K562 (cell line): ENCODE measurements around the gene ATXN3. TPM values are rescaled to one million over a fixed set of nuclear protein-coding genes. Genes with fewer than 3 reads are reported as not detected.

Experiments used
- BCOR ChIP-seq: fragments of 450-650 bp; IDR thresholded peaks from 2 replicates; pipeline ENCODE4 v1.6.1; 2016
- JUN ChIP-seq, 2 experiments: sonication (generic) in 1 of 2; formaldehyde crosslinking in 1 of 2; IDR thresholded peaks; 2 replicates each; pipeline versions ENCODE4 v1.6.1 to v1.8.0; 2012 to 2022; ENCODE audit warnings: borderline replicate concordance in 2 of 2, mild to moderate bottlenecking in 2 of 2, improper control_type of control experiment in 1 of 2, low read depth in 1 of 2, low read length in 1 of 2, missing genetic modification reagents in 1 of 2
- KDM1A ChIP-seq, 2 experiments: fragments of 450-650 bp; IDR thresholded peaks; 2 replicates each; pipeline ENCODE4 v1.6.1; 2016; ENCODE audit warnings: mild to moderate bottlenecking in 2 of 2
- POLR2A ChIP-seq: fragments of 450-650 bp; conservative IDR thresholded peaks from 2 replicates; pipeline ENCODE4 v1.6.1; 2016
- RBFOX2 ChIP-seq: fragments of 200-400 bp; formaldehyde crosslinking; IDR thresholded peaks from 2 replicates; pipeline ENCODE4 v1.6.1; 2017; ENCODE audit warnings: low read depth, mild to moderate bottlenecking, low read length, moderate library complexity
- SMARCE1 ChIP-seq: fragments of 450-650 bp; IDR thresholded peaks from 2 replicates; pipeline ENCODE4 v1.7.1; 2016; ENCODE audit warnings: mild to moderate bottlenecking
- ZNF143 ChIP-seq: sonication (generic); formaldehyde crosslinking; IDR thresholded peaks from 2 replicates; pipeline ENCODE4 v1.9.0; 2022; ENCODE audit warnings: mild to moderate bottlenecking, missing genetic modification reagents
- ZNF764 ChIP-seq: fragments of 250-450 bp; sonication (Bioruptor Pico); IDR thresholded peaks from 2 replicates; pipeline ENCODE4 v1.4.0; 2020; ENCODE audit warnings: low read depth, mild to moderate bottlenecking, moderate library complexity
- polyA plus RNA-seq, 8 experiments: library from polyadenylated mRNA; depleted of rRNA in 4 of 8; stranded (reverse) in 5 of 8; unstranded in 3 of 8; fragments of >200 nt; fragmentation: Nextera tagmentation in 2 of 8; fragmentation: Illumina TruSeq in 1 of 8; extraction: Ambion mirVana in 2 of 8; extraction: Trizol in 1 of 8; gene quantifications; 2 replicates each; pipeline versions ENCODE4 v1.2.1 to v1.2.3, GENCODE V29; 2011 to 2014; ENCODE audit warnings: inconsistent platforms in 1 of 8, missing spikeins in 1 of 8
- total RNA-seq, 7 experiments: library from RNA; depleted of rRNA in 6 of 7; stranded (reverse); fragments of >200 nt in 6 of 7; fragmentation: Illumina TruSeq in 2 of 7; extraction: Trizol in 2 of 7; gene quantifications; 2 replicates each; pipeline versions ENCODE4 v1.2.1 to v1.2.3, GENCODE V29; 2011 to 2021; ENCODE audit warnings: low replicate concordance in 1 of 7
- TF ChIP-seq, protein P1 (sequence below), 2 experiments: fragments of 450-650 bp; formaldehyde crosslinking in 1 of 2; IDR thresholded peaks; 2 replicates each; pipeline versions ENCODE4 v1.4.0 to v1.6.1; 2014 to 2020; ENCODE audit warnings: mild to moderate bottlenecking in 2 of 2, borderline replicate concordance in 1 of 2, low read depth in 1 of 2
- TF ChIP-seq, protein P2 (sequence below): fragments of 250-450 bp; sonication (Bioruptor Pico); IDR thresholded peaks from 2 replicates; pipeline ENCODE4 v1.5.0; 2020; ENCODE audit warnings: mild to moderate bottlenecking, borderline replicate concordance
- TF ChIP-seq, protein P3 (sequence below): sonication (generic); formaldehyde crosslinking; IDR thresholded peaks from 2 replicates; pipeline ENCODE4 v1.9.0; 2022; ENCODE audit warnings: mild to moderate bottlenecking, missing genetic modification reagents
- TF ChIP-seq, protein P4 (sequence below): fragments of 200-800 bp; sonication (Bioruptor generic); IDR thresholded peaks from 2 replicates; pipeline ENCODE4 v1.6.1; 2017; ENCODE audit warnings: missing genetic modification characterization, missing compliant biosample characterization
- TF ChIP-seq, protein P5 (sequence below), 2 experiments: fragments of 250-450 bp in 1 of 2; fragments of 450-650 bp in 1 of 2; sonication (Bioruptor Pico) in 1 of 2; IDR thresholded peaks; 2 replicates each; pipeline versions ENCODE4 v1.6.1 to v1.8.0; 2016 to 2021; ENCODE audit warnings: mild to moderate bottlenecking in 2 of 2, moderate library complexity in 2 of 2, missing compliant biosample characterization in 1 of 2, missing genetic modification characterization in 1 of 2

The ATXN3 gene
- total and polyA plus RNA-seq, 9 of the 15 experiments (the other 6 are each of a cell fraction or from before 2014, with no cell fraction given) = 11.3 to 25.0 (median 14.6) TPM

DNA sequence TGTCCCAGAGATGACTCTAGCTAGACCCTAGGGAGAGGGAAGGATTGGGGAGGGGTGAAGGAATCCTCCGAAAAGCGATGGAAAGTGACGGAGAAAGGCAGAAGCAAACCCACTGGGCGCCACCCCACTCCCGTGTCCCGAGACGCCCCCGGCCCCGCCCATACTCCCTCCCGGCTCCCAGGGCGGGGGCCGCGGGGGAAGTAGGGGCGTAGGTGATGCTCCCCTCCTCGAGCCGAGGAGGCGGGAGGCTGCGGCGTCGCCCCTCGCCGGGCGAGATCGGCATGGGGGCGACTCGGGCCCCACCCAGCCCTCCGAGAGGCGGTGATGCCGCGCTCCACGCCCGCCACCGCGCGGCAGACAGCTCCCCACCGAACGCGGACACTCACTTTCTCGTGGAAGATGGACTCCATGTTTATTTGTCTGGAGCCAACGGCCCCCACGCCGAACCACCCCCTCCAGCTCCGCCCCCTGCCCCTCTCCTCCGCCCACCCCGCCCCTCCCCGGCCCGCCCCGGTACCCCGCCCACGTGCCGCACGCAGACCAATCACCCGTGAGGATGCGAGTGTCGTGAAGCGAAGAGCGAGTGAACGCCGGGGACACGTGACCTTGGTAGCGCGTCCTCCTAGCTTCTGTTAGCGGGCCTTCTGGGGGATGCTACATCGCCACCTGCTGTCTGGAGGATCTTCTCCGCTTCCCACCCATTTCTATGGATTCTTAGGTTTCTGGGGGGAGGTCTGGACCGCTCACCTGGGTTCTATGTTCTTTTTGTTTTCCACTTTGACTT, at the start of gene ATXN3 (continued):
- TF ChIP-seq, protein P1, sequence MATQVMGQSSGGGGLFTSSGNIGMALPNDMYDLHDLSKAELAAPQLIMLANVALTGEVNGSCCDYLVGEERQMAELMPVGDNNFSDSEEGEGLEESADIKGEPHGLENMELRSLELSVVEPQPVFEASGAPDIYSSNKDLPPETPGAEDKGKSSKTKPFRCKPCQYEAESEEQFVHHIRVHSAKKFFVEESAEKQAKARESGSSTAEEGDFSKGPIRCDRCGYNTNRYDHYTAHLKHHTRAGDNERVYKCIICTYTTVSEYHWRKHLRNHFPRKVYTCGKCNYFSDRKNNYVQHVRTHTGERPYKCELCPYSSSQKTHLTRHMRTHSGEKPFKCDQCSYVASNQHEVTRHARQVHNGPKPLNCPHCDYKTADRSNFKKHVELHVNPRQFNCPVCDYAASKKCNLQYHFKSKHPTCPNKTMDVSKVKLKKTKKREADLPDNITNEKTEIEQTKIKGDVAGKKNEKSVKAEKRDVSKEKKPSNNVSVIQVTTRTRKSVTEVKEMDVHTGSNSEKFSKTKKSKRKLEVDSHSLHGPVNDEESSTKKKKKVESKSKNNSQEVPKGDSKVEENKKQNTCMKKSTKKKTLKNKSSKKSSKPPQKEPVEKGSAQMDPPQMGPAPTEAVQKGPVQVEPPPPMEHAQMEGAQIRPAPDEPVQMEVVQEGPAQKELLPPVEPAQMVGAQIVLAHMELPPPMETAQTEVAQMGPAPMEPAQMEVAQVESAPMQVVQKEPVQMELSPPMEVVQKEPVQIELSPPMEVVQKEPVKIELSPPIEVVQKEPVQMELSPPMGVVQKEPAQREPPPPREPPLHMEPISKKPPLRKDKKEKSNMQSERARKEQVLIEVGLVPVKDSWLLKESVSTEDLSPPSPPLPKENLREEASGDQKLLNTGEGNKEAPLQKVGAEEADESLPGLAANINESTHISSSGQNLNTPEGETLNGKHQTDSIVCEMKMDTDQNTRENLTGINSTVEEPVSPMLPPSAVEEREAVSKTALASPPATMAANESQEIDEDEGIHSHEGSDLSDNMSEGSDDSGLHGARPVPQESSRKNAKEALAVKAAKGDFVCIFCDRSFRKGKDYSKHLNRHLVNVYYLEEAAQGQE (IDR thresholded peaks at IDR 0.05; ENCODE audit: borderline replicate concordance) = peak; percentile 79
- TF ChIP-seq, protein P1 (CRISPR knock-in tag; IDR thresholded peaks at IDR 0.05; ENCODE audit: low read depth) = no peak
- TF ChIP-seq, protein P2, sequence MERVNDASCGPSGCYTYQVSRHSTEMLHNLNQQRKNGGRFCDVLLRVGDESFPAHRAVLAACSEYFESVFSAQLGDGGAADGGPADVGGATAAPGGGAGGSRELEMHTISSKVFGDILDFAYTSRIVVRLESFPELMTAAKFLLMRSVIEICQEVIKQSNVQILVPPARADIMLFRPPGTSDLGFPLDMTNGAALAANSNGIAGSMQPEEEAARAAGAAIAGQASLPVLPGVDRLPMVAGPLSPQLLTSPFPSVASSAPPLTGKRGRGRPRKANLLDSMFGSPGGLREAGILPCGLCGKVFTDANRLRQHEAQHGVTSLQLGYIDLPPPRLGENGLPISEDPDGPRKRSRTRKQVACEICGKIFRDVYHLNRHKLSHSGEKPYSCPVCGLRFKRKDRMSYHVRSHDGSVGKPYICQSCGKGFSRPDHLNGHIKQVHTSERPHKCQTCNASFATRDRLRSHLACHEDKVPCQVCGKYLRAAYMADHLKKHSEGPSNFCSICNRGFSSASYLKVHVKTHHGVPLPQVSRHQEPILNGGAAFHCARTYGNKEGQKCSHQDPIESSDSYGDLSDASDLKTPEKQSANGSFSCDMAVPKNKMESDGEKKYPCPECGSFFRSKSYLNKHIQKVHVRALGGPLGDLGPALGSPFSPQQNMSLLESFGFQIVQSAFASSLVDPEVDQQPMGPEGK = no peak
- TF ChIP-seq SMARCE1 (no peak), JUN (IDR thresholded peaks at IDR 0.05; ENCODE audit: borderline replicate concordance, low read depth, low read length) (0 out of 2 replicates have a peak, but pooled peaks have one; percentile 11), JUN (CRISPR knock-in tag; IDR thresholded peaks at IDR 0.05; ENCODE audit: borderline replicate concordance) (no peak), BCOR (no peak), KDM1A (IDR thresholded peaks at IDR 0.05) (no peak), ZNF143 (CRISPR knock-in tag) (peak; percentile 52; the same call in 1 of the 2 replicates), POLR2A (peak; percentile 77), RBFOX2 (peak; percentile 84), ZNF764 (no peak)
- TF ChIP-seq, protein P3, sequence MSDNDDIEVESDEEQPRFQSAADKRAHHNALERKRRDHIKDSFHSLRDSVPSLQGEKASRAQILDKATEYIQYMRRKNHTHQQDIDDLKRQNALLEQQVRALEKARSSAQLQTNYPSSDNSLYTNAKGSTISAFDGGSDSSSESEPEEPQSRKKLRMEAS (CRISPR knock-in tag) = peak; percentile 69; the same call in 1 of the 2 replicates
- TF ChIP-seq, protein P4, sequence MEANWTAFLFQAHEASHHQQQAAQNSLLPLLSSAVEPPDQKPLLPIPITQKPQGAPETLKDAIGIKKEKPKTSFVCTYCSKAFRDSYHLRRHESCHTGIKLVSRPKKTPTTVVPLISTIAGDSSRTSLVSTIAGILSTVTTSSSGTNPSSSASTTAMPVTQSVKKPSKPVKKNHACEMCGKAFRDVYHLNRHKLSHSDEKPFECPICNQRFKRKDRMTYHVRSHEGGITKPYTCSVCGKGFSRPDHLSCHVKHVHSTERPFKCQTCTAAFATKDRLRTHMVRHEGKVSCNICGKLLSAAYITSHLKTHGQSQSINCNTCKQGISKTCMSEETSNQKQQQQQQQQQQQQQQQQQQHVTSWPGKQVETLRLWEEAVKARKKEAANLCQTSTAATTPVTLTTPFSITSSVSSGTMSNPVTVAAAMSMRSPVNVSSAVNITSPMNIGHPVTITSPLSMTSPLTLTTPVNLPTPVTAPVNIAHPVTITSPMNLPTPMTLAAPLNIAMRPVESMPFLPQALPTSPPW (CRISPR knock-in tag) = peak; percentile 97
- TF ChIP-seq, protein P5, sequence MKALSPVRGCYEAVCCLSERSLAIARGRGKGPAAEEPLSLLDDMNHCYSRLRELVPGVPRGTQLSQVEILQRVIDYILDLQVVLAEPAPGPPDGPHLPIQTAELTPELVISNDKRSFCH (CRISPR knock-in tag; IDR thresholded peaks at IDR 0.05) = no peak
- TF ChIP-seq, protein P5 (tag; IDR thresholded peaks at IDR 0.05) = no peak
